NK-92 (cell line): Measurements from ENCODE around the gene HIVEP3.

Experiments
- DNase-seq: peaks from one replicate; lab custom pipeline; 2025; ENCODE audit not compliant: unreplicated experiment; lab: John Stamatoyannopoulos, UW

The HIVEP3 gene

DNA sequence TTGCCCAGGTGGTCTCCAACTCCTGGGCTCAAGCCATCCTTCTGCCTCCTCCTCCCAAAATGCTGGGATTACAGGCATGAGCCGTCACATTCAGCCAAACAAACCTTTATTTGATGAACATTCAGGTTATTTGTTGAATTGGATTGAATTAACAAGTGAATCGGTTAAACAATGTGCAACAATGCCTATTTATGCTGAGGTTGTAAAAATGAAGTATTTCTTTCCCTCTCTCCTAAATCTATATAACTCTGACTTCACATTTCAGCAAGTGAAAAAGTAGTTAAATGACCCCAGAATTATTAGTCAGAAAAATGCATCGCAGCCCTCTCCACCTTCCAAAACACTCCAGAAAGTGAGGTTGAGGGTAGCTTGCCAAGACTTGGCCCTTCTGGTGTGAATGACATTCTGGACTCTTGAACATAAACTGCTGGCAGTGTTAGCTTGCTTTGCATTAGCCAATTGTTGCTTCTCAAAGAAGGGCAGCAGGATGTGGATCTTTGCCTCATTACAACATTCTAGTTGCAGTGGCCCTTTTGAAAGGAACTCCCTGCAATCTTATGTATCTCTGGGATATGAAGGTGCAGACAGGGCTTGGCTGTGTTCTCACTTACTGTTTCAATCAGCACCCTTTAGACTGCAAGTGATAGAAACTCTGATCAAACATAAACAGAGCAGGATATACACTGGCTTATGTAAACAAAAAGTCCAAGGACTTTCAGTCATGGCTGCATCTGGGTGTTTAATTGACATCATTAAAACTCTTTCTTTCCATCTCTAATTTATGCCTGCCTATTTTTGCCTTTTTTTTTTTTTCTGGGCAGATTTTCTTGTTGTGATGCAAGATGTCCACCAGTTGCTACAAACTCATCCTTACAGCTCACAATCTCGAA lies 456.7 kb downstream of the HIVEP3 start:
- no peak for DNase-seq

DNA sequence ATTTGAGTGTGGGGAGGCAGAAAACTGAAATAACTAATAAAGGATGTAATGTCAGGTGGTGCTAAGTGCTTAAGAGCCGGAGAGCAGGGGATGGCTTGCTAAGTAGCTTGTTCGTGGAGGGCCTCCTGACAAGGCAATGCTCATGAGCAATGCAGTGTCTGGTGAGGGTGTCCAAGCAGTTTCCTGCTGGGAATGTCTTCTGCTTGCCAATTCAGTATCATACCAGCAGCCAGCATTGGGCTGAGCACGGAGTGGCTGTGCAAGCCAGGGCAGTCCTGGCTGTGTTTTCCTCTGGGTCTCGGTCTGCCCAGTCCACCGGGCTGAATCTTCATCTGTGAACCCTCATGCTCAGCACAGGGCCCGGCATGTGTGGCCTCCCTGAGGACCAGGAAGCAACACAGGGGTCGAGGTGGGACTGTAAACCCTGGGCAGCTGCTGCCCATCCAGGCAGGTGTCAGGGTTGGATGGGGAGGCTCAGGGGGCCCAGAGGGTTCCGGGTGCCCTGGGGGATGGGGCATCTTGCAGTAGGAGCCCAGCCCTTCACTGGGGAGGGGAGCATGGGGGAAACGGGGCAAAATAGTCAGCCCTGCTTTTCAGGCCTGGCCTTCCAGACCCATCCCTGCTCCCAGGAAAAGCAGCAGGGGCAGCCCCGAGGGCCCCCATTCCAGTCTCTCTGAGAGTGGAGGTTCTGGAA lies 461.7 kb downstream of the HIVEP3 start:
- no peak for DNase-seq
